ENCODE results near the gene SRP9.

DNA sequence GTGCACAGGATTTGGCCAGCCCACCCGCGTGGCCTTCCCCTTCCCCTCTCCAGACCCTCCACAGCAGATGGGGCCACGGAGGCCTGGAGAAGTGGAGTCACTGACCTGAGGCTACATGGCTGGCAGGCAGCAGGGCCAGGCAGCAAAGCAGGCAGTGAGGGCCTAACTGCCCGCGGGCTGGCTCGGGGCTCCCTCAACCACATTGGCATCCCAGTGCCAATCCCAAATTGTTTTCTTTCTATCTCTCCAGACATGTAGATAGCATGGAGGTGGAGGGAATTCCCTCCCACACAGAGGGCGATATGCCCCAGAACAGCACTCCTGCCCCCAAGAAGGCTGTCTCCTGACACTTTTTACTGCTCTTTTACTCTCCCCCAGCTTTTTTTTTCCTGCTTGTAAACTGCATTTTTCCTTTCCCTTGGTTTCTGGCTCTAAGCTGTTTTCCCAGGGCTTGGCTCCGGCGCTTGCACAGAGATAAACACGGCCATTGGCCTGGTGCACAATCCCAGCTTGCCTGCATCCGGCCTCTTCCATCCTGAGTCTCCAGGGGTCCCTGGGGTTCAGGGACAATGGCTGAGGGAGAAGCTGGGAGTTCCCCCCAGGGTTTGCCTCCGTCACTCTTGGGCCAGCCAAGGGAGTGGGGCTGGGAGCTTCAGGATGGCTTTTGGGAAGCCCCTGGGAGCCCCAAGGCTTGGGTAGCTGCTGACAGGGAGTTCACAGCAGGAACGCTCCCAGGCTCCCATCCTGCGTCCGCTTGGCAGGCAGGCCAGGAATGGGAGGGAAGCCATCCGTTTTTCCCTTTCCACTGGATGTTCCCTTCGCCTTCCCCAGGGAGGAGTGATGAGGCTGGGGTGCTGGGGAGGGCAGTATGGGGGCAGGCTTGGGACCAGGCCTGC, 39.3 kb downstream of the SRP9 start:
- TF ChIP-seq, protein P1, sequence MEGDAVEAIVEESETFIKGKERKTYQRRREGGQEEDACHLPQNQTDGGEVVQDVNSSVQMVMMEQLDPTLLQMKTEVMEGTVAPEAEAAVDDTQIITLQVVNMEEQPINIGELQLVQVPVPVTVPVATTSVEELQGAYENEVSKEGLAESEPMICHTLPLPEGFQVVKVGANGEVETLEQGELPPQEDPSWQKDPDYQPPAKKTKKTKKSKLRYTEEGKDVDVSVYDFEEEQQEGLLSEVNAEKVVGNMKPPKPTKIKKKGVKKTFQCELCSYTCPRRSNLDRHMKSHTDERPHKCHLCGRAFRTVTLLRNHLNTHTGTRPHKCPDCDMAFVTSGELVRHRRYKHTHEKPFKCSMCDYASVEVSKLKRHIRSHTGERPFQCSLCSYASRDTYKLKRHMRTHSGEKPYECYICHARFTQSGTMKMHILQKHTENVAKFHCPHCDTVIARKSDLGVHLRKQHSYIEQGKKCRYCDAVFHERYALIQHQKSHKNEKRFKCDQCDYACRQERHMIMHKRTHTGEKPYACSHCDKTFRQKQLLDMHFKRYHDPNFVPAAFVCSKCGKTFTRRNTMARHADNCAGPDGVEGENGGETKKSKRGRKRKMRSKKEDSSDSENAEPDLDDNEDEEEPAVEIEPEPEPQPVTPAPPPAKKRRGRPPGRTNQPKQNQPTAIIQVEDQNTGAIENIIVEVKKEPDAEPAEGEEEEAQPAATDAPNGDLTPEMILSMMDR (IDR thresholded peaks at IDR 0.05; ENCODE audit: borderline replicate concordance, extremely low read depth, low read length, poor library complexity, severe bottlenecking): no peak
- no peak for TF ChIP-seq EZH2 (IDR thresholded peaks at IDR 0.05; ENCODE audit: borderline replicate concordance, low read depth, low read length, severe bottlenecking)
